Activated T-helper 2 cell treated with anti-CD3 and anti-CD28 coated beads, Interferon-gamma antibody, Interleukin-2, Interleukin-4, amounts not matched to agents 10 μg/mL and 5 μg/mL and 100 μg/mL, durations not matched to agents 14 hours and 24 hours and 36 hours (primary cell): Measurements from ENCODE around the gene CAMK2N1. TPM values are rescaled to one million over a fixed set of nuclear protein-coding genes. Genes with fewer than 3 reads are reported as not detected.
A peak's percentile ranks its signal among the peaks of the same experiment; 100 is the strongest.

Source experiments
- DNase-seq: peaks from one replicate; pipeline ENCODE4 v3.0.0; 2021; ENCODE audit warnings: low spot score
- H3K27ac Mint-ChIP-seq: one replicate; pipeline ENCODE4 v1.8.0; 2021; ENCODE audit warnings: mixed read lengths
- H3K27me3 Mint-ChIP-seq: one replicate; pipeline ENCODE4 v1.8.0; 2021; ENCODE audit warnings: low read depth, mixed read lengths
- H3K36me3 Mint-ChIP-seq: one replicate; pipeline ENCODE4 v1.8.0; 2021; ENCODE audit warnings: low read depth, mixed read lengths
- H3K4me1 Mint-ChIP-seq: one replicate; pipeline ENCODE4 v1.8.0; 2021; ENCODE audit warnings: low read depth, mixed read lengths
- H3K4me3 Mint-ChIP-seq: one replicate; pipeline ENCODE4 v1.8.0; 2021; ENCODE audit warnings: low read depth, mild to moderate bottlenecking, moderate library complexity, mixed read lengths
- H3K9me3 Mint-ChIP-seq: one replicate; pipeline ENCODE4 v1.8.0; 2021; ENCODE audit warnings: mixed read lengths
- intact Hi-C: fragments of 100-400 bp; cut with micrococcal nuclease; formaldehyde crosslinking; loops from one replicate; pipeline ENCODE4 v1.15.1; 2023
- total RNA-seq: library from RNA; stranded (reverse); gene quantifications from 2 replicates; pipeline ENCODE4 v1.2.3, GENCODE V29; 2022

The CAMK2N1 gene
- total RNA-seq, 1 donor from 2014 or later = 2.2 TPM

- peaks cover 6% of the 10 kb centered on the region for H3K36me3 Mint-ChIP-seq
- no peak overlapping the region for H3K27ac Mint-ChIP-seq
- intact Hi-C loops = loop anchor here (1.0 to 2.0 kb wide), 3 partner anchors 15 to 281 kb away; partner anchors contain the start of gene MUL1
- peaks cover 21% of the 10 kb centered on the region for H3K27me3 Mint-ChIP-seq
- H3K4me1 Mint-ChIP-seq = peaks cover 7% of the 10 kb centered on the region
- no peaks in the 10 kb centered on the region for H3K9me3 Mint-ChIP-seq
- no peak overlapping the region for H3K4me3 Mint-ChIP-seq
- peak; percentile 71 for DNase-seq
These were observed 8.0 kb upstream of the CAMK2N1 start for GRCh38 chr1:20493839-20494608.

DNA sequence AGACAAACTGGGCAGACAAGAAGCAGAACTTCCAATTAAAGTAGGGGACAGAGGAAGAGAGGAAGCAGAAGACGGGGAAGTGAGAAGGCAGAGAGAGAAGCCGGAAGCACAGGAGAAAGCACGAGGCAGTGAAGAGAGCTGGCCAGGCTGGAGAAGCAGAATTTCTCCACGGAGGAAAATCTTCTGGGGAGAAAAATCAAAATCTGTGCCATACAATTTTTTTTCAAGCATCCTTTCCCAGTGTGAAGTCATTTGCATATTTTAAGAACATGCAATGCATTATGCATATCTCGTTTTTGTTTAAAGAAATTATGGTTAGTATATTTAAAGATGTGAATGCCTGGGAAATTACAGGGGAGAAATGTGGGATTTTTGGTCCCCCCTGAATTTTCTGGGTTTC lies 7.3 kb upstream of the CAMK2N1 start:
- Mint-ChIP-seq H3K27me3 (peaks cover 28% of the 10 kb centered on the region), H3K27ac (no peak overlapping the region), H3K9me3 (no peaks in the 10 kb centered on the region), H3K4me3 (no peak overlapping the region), H3K4me1 (peaks cover 7% of the 10 kb centered on the region), H3K36me3 (no peaks in the 10 kb centered on the region)
- intact Hi-C loops = loop anchor here (1.0 kb wide), 1 partner anchor 116 kb away; no protein-coding TSS in a partner anchor
- no peak for DNase-seq

DNA sequence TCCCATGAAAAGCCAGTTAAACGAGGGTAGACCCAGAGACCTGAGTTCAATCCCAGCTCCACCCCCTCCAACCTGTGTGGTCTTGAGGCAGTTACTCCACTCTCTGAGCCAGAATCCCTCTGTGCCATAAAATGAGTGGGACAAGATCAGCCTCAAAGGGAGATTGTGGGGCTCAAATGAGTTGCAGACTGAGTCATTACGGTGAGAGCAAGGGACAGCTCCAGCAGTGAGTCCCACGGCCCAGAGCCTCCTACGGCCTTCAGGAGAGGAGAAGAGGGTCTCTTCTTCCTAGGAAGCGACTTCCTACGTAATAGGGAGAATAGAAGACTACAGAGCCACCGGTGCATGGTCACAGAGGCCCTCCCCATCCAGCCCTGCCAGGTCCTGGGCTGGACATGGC lies 6.7 kb upstream of the CAMK2N1 start:
- peaks cover 7% of the 10 kb centered on the region for H3K4me1 Mint-ChIP-seq
- no peaks in the 10 kb centered on the region for H3K9me3 Mint-ChIP-seq
- intact Hi-C loops = loop anchor here (1.0 kb wide), 1 partner anchor 115 kb away; no protein-coding TSS in a partner anchor
- H3K36me3 Mint-ChIP-seq = no peaks in the 10 kb centered on the region
- H3K27me3 Mint-ChIP-seq = peaks cover 34% of the 10 kb centered on the region
- no peak overlapping the region for H3K27ac Mint-ChIP-seq
- no peak overlapping the region for H3K4me3 Mint-ChIP-seq
- no peak for DNase-seq

GRCh38 chr1:20491866-20492265 lies 5.9 kb upstream of the CAMK2N1 start:
- no peak overlapping the region for H3K27ac Mint-ChIP-seq
- no peaks in the 10 kb centered on the region for H3K36me3 Mint-ChIP-seq
- DNase-seq = no peak
- H3K4me1 Mint-ChIP-seq = peaks cover 7% of the 10 kb centered on the region
- no peak overlapping the region for H3K4me3 Mint-ChIP-seq
- H3K9me3 Mint-ChIP-seq = no peaks in the 10 kb centered on the region
- peaks cover 42% of the 10 kb centered on the region for H3K27me3 Mint-ChIP-seq
- intact Hi-C loops = no loop called here

- H3K4me3 Mint-ChIP-seq = no peak overlapping the region
- no peak overlapping the region for H3K27ac Mint-ChIP-seq
- intact Hi-C loops = no loop called here
- H3K4me1 Mint-ChIP-seq = peaks cover under 1% of the 10 kb centered on the region
- no peaks in the 10 kb centered on the region for H3K9me3 Mint-ChIP-seq
- no peak for DNase-seq
- H3K27me3 Mint-ChIP-seq = peaks cover 44% of the 10 kb centered on the region
- H3K36me3 Mint-ChIP-seq = no peaks in the 10 kb centered on the region
These were observed 5.2 kb upstream of the CAMK2N1 start for GRCh38 chr1:20491178-20491577.

DNA sequence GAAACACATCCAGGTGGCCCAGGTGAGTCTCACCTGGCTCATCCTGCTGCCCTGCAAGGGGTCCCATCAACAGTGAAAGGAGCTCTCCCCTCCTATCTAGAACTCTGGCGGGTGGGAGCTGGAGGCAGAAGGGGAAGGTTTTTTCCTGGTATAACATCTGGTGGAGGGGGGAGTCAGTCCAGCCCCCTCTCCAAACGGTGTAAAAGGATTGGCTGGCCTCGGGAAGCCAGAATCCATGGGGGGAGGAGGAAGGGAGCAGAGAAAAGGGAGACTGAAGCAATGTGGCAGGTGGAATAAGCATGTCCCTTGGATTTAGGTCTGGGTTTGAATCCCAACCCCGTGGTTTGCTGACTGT lies 1.2 kb upstream of the CAMK2N1 start:
- peaks cover 4% of the 10 kb centered on the region for H3K4me1 Mint-ChIP-seq
- intact Hi-C loops = loop anchor here (5.0 kb wide), 1 partner anchor 125 kb away; no protein-coding TSS in a partner anchor
- no peak overlapping the region for H3K4me3 Mint-ChIP-seq

GRCh38 chr1:20486457-20487235 lies 636 bp upstream of the CAMK2N1 start:
- no peaks in the 10 kb centered on the region for H3K9me3 Mint-ChIP-seq
- H3K27ac Mint-ChIP-seq = no peak overlapping the region
- DNase-seq = no peak
- H3K27me3 Mint-ChIP-seq = peaks cover 62% of the 10 kb centered on the region
- no peak overlapping the region for H3K4me3 Mint-ChIP-seq
- H3K36me3 Mint-ChIP-seq = no peaks in the 10 kb centered on the region
- intact Hi-C loops = loop anchor here (5.0 kb wide), 1 partner anchor 124 kb away; no protein-coding TSS in a partner anchor
- H3K4me1 Mint-ChIP-seq = peaks cover 4% of the 10 kb centered on the region

More for the DNA sequence above, 1.2 kb upstream of the CAMK2N1 start:
- no peak overlapping the region for H3K27ac Mint-ChIP-seq
- H3K9me3 Mint-ChIP-seq = no peaks in the 10 kb centered on the region
- no peak for DNase-seq
- H3K27me3 Mint-ChIP-seq = peaks cover 59% of the 10 kb centered on the region
- no peaks in the 10 kb centered on the region for H3K36me3 Mint-ChIP-seq

DNA sequence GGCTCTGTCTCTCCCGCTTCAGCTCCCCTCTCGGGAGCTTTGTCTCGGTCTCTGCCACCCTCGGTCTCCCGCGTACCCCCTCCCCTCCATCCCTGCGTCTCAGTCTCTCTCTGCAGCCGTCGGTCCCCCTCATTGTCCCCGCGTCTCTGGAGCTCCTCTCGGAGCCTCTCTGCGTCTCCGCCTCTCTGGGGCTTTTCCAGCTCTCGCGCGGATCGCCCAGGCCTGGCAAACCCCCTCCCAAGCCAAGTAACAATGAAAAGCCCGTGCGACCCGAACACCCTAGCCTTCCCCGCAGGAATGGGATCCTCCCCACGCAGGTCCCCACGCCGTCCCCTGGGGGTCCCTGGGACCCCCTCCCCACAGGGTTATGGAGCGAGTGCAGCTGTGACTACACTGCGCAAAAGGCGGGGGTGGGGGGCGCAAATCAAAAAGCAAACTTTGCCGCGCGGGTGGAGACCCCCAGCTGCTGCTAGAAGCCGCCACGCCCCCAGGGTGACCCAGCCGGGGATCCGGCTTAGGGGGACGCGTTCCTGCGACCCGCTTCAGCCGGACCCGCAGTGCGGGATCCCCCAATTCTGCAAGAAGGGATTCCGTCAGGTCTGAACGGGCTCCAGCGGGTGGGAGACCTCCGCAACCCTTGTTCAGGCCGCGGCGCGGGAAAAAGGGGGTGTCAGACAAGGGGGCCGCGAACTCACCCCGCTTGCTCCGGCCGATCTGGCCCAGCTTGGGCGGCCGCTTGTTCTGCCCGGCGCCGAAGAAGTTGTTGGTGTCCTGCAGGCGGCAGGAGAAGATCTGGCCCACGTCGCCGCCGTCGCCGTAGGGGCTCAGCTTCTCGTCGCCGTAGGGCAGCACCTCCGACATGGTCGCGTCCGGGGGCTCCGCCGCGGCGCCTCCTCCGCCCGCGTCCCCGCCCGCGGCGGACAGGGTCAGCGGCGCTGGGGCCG lies 1.2 kb downstream of the CAMK2N1 start:
- intact Hi-C loops = loop anchor here (5.0 kb wide), 1 partner anchor 122 kb away; no protein-coding TSS in a partner anchor
- H3K27ac Mint-ChIP-seq = no peak overlapping the region
- peaks cover 76% of the 10 kb centered on the region for H3K27me3 Mint-ChIP-seq
- no peaks in the 10 kb centered on the region for H3K9me3 Mint-ChIP-seq
- peak overlapping the region; percentile 57 for H3K4me3 Mint-ChIP-seq
- DNase-seq = no peak
- H3K4me1 Mint-ChIP-seq = peaks cover 4% of the 10 kb centered on the region
- H3K36me3 Mint-ChIP-seq = no peaks in the 10 kb centered on the region

GRCh38 chr1:20483833-20484518 lies 2.0 kb downstream of the CAMK2N1 start:
- Mint-ChIP-seq H3K27ac (no peak overlapping the region), H3K9me3 (no peaks in the 10 kb centered on the region), H3K4me1 (peaks cover 4% of the 10 kb centered on the region), H3K36me3 (no peaks in the 10 kb centered on the region), H3K4me3 (peak overlapping the region; percentile 57), H3K27me3 (peaks cover 75% of the 10 kb centered on the region)
- no peak for DNase-seq
- intact Hi-C loops = no loop called here

- Mint-ChIP-seq H3K27ac (no peak overlapping the region), H3K4me1 (peaks cover 4% of the 10 kb centered on the region), H3K9me3 (no peaks in the 10 kb centered on the region), H3K27me3 (peaks cover 75% of the 10 kb centered on the region), H3K36me3 (no peaks in the 10 kb centered on the region), H3K4me3 (peak overlapping the region; percentile 57)
- DNase-seq = no peak
- intact Hi-C loops = no loop called here
These were observed 2.7 kb downstream of the CAMK2N1 start for GRCh38 chr1:20483098-20483832.

DNA sequence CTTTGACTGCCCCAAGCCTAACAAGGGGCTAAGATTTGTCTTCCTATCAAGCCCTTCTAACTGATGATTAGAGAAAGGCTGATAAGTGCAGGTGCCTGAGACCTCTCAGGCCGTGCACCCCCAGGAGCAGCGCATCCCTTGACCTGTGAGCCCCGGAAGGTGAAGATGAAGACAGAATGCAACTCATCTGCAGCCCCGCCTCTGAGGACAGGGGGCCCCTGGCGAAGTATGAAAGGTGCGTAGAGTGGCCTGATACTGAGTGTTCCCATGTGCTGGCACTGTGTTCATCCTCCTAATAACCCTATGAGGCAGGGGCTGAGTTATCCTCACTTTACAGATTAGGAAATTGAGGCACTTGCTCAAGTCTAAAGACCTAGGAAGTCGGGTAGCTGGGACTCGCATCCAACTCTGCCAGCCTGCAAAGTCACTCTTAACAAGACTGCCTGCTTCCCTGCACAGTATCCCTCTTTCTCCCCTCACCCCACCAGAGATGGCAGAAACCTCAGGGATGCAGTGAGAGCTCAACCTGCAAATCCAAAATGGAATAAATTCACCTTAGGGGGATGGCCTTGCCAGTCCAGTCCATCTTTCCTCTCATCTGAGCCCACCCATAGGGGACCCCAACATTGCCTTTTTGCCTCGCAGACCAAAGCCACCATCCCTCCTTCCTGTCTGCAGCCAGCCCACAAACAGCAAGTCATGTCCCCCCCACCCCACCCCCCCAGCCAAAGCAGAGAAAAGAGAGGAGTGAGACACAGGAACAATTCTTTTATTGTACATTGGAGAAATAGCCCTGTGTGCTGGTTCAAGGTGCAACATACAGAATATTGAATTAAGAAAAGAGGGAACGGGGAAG lies 4.1 kb downstream of the CAMK2N1 start:
- no peaks in the 10 kb centered on the region for H3K9me3 Mint-ChIP-seq
- no peaks in the 10 kb centered on the region for H3K36me3 Mint-ChIP-seq
- peaks cover 72% of the 10 kb centered on the region for H3K27me3 Mint-ChIP-seq
- H3K4me3 Mint-ChIP-seq = no peak overlapping the region
- peaks cover 4% of the 10 kb centered on the region for H3K4me1 Mint-ChIP-seq
- DNase-seq = no peak
- intact Hi-C loops = no loop called here
- H3K27ac Mint-ChIP-seq = no peak overlapping the region
